AG10803 (cell line): ENCODE data around the gene SLC39A2.
"Not testable (repeated sequence)": the region's sequence is repeated elsewhere in the genome, so short reads cannot be mapped to it uniquely, and the experiment has no call there.

ENCODE experiments used
- DNase-seq: peaks from one replicate; pipeline ENCODE4 v3.0.0; 2010; ENCODE audit warnings: low read depth
- H3K4me3 ChIP-seq: 2 replicates; pipeline ENCODE4 v1.5.1; 2011; ENCODE audit warnings: mild to moderate bottlenecking, low read length, control low read depth
- TF ChIP-seq, protein P1 (sequence below): conservative IDR thresholded peaks from 2 replicates; pipeline ENCODE4 v1.5.1; 2011; ENCODE audit warnings: mild to moderate bottlenecking, low read length, control low read depth, inconsistent platforms

Gene SLC39A2

DNA sequence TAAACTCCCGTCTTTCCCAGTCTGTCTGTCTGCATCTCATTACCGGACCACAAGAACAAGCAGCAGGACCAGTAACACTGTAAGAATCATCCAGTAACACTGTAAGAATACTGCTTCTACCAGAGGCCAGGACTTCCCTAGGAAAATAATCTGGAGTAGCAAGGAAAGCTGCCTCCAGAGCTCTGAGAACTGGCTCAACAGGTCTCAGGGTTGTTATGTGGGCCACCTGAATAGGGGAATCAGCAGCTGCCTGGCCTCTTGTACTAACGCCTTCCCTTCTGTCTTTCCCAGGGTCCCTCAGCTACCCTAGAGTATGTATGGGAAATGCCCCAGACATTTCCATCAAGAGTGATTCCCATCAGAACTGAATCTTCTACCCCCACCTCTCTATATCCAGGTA, 954 bp upstream of the SLC39A2 start:
- DNase-seq: no peak
- TF ChIP-seq, protein P1, sequence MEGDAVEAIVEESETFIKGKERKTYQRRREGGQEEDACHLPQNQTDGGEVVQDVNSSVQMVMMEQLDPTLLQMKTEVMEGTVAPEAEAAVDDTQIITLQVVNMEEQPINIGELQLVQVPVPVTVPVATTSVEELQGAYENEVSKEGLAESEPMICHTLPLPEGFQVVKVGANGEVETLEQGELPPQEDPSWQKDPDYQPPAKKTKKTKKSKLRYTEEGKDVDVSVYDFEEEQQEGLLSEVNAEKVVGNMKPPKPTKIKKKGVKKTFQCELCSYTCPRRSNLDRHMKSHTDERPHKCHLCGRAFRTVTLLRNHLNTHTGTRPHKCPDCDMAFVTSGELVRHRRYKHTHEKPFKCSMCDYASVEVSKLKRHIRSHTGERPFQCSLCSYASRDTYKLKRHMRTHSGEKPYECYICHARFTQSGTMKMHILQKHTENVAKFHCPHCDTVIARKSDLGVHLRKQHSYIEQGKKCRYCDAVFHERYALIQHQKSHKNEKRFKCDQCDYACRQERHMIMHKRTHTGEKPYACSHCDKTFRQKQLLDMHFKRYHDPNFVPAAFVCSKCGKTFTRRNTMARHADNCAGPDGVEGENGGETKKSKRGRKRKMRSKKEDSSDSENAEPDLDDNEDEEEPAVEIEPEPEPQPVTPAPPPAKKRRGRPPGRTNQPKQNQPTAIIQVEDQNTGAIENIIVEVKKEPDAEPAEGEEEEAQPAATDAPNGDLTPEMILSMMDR: no peak
- H3K4me3 ChIP-seq: no peak overlapping the region

DNA sequence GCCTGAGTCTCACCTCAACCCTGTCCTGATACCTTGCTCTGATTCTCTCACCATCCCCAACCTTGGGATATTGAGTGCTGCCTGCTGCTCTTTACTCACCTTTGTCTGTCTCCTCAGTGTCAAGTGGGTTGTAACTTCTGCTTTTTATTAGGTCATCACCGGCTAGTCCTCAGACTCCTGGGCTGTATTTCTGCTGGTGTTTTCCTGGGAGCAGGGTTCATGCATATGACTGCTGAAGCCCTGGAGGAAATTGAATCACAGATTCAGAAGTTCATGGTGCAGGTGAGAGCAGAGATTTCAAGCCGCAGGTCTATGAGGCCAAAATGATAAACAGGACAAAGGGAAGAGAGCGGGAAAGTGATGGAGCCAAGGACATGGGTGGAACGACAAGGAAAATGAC, 498 bp downstream of the SLC39A2 start:
- TF ChIP-seq, protein P1: no peak
- no peak overlapping the region for H3K4me3 ChIP-seq
- DNase-seq: no peak

DNA sequence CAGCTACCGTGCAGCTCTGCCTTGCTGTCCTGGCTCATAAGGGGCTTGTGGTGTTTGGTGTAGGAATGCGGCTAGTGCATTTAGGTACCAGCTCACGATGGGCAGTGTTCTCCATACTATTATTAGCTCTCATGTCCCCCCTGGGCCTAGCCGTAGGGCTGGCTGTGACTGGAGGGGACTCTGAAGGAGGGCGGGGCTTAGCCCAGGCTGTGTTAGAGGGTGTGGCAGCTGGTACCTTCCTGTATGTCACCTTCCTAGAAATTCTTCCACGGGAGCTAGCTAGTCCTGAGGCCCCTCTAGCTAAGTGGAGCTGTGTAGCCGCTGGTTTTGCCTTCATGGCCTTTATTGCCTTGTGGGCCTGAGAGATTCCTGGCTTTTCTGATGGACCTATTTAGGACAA, 2.1 kb downstream of the SLC39A2 start:
- DNase-seq: no peak
- TF ChIP-seq, protein P1: no peak
- no peak overlapping the region for H3K4me3 ChIP-seq

DNA sequence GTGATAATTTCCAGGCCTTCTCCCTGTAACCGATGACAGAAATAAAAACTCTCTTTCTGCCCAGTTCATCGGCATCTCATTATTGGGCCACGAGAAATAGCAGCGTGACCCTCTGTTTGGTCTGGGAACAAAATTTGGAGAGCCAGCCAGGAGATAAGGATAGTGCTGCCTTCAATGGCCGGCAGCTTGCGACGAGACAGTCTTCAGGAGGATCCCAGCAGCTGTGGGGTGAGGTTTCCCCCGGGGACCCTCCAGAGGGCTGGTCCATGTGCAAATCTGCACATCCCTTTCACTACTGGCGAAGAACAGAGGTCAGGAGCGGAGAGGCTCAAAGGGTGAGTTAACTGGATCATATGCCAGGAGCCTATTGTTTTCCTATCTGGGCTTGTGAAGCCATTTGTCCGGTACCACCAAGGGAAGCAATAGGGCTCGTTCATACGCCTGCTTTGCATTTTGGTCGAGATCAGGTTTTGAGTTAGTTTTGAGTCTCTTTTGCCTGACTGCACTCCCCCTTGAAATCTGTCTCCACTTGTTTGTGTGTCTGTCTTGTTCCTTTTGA, 4.8 kb downstream of the SLC39A2 start:
- no peak overlapping the region for H3K4me3 ChIP-seq
- TF ChIP-seq, protein P1: no peak
- no peak for DNase-seq

DNA sequence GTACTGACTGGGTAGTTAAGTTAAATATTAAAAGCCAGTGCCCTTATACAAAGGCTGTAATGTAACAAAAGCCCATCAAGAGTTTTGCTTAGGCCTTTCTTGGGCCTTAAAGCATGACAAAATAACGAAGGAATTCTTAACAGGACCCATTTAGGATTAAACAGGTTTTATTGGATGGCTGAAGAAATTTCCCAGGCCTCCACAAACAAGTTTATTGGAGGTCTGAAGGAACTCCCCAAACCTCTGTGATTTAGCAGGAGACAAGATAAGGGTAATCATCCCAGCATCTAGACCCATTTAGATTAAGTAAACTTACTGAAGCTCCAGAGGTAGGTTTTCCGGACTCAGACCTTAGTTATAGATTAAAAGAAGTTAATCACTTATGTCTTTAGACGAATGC, 10.6 kb downstream of the SLC39A2 start:
- H3K4me3 ChIP-seq, DNase-seq: not testable (repeated sequence)

DNA sequence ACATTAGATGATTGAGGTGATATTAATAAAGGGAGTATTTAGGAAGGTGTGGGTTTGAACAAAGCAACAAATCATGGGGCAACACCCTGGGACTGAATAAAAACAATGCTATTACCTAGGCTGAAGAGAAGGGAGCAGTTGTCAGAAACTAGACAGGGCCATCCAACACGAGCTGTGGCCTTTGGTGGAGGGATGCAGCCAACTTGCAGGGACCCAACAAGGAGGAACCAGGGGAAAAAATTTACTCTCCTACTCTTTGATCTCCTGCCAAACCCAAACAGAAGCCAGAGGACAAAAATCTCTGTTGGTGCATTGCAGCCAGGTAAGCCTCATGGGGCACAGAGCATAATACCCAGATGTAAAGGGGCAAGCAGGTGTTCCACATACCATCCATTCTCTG, 12.0 kb downstream of the SLC39A2 start:
- DNase-seq: no peak
- TF ChIP-seq, protein P1: no peak
- no peak overlapping the region for H3K4me3 ChIP-seq

DNA sequence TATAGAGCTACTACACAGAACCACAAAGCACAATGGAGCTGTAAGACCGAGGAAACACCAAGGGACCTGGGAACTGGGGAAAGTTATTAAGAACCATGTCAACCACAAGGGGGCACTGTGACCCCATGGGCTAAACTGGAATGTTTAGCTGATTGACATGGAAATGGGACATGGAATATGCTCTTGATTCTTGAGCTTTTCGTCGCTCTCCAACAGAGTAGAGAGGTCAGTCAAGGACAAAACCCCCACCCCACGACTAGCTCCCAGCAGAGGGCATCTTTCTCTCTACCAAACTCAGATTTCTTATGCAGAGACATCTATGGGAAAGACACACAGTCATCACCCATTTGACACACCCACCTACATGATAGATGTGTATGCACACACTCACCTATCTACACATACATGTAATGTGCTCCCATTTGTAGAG, 15.7 kb downstream of the SLC39A2 start:
- TF ChIP-seq, protein P1: peak; percentile 97
- H3K4me3 ChIP-seq: no peak overlapping the region
- peak; percentile 80 for DNase-seq

DNA sequence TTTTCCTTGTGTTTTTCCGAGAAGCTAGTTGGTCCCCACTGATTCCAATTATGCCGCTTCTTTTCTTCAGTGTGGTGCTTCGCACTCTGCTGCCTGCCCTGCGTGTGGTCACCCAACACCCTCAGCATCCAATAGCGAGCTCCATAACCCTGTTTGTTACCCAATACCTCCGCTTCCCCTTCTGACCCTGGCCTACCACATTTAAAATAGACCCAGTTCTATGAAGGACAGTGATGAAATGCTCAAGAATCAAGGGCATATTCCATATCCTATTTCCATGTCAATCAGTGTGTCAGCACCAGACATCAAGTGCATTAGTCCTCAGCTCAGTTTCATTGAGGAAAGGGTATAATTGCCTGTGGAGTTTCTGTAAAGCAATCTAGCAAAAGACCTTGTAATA, 16.2 kb downstream of the SLC39A2 start:
- no peak for DNase-seq
- no peak overlapping the region for H3K4me3 ChIP-seq
- TF ChIP-seq, protein P1: no peak
